COR-L47 (cell line): ENCODE data around the gene C1orf87.
A peak's percentile ranks its signal among the peaks of the same experiment; 100 is the strongest.
"Not testable (repeated sequence)": the region's sequence is repeated elsewhere in the genome, so short reads cannot be mapped to it uniquely, and the experiment has no call there.

Experiments
- DNase-seq: peaks from one replicate; lab custom pipeline; 2025; lab: John Stamatoyannopoulos, UW

C1orf87 gene

DNA sequence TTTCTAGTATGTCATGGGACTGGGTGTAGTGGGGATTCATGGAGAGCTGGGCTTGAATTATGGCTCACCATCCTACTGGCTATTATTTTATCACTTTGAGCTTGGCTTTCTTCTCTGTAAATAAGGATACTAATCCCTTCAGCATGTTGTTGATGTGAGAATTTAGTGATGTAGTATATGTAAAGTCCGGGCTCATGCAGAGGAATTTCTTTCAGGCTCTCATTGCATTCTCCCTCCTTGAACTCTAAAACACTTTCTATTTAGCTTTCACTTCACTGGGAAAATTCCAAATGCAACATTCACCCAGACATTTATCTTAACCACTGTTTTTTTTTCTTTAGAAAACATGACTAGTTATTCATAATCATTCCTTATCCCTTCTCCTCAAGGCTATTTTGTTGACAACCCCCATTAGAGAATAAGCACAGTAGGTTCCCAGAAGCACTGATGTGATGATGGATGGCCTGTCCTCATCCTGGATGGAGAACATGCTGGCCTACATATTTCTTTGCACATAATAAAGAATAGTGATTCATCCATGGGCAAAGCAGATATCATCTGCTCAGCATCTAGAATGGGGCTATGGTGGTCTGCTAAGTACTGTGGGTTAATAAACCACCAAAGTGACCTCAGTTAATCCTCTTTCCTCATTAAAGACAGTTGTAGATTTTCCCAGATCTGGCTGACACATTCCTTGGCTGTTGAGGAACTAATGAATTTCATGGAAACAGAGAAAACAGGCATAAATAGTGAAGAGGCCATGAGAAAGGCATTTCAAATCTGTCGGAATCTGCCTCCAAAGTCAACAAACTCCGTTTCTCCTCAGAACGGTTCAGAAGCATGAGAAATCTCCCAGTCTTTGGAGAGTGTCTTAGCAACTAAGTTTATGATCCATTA lies 79.0 kb downstream of the C1orf87 start:
- DNase-seq = no peak

DNA sequence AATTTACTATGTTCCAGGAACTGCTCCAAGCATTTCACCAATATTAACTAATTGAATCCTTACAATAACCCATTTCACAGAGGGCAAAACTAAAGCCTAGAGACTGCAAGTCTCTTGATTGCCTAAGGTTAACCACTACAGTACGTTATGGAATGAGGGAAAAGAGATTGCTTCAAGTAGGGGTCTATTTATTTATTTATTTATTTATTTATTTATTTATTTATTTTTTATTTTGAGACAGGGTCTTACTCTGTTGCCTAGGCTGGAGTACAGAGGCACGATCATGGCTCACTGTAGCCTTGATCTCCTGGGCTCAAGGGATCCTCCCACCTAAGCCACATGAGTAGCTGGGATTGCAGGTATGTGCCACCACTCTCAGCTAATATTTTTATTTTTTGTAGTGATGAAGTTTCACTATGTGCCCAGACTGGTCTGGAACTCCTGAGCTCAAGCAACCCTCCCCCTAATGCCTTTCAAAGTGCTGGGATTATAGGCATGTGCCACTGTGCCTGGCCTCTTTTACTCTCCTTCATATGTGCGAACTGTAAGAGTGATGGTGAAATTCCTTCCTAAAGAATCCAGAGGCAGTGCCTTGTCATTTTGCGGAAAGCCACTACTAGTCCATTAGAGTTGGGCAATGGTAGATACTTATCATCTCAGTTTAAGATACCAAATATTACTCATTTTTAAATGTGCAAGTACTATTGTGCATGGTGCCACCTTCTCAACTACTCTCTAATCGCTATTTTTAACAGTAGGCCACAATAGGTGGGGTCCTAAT lies 81.3 kb downstream of the C1orf87 start:
- DNase-seq = no peak

DNA sequence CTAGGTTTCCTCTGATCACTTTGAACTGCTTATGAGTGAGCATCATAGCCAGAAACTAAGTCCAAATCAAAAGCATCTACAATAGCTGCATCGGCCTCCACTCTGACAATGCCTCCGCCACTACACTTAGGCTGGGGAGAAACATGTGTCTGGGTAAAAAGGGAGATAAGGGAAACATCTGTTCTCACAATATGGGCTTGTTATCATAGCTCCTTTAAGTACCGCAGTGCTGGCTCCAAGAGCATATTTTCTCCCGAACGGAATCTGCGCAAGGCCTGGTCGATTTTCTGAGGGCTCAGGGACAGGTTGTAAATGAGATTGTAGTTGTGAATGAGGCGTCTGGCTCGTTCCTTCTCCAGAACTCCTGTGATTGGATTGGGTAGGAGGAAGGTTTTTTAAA lies 83.1 kb downstream of the C1orf87 start:
- no peak for DNase-seq

DNA sequence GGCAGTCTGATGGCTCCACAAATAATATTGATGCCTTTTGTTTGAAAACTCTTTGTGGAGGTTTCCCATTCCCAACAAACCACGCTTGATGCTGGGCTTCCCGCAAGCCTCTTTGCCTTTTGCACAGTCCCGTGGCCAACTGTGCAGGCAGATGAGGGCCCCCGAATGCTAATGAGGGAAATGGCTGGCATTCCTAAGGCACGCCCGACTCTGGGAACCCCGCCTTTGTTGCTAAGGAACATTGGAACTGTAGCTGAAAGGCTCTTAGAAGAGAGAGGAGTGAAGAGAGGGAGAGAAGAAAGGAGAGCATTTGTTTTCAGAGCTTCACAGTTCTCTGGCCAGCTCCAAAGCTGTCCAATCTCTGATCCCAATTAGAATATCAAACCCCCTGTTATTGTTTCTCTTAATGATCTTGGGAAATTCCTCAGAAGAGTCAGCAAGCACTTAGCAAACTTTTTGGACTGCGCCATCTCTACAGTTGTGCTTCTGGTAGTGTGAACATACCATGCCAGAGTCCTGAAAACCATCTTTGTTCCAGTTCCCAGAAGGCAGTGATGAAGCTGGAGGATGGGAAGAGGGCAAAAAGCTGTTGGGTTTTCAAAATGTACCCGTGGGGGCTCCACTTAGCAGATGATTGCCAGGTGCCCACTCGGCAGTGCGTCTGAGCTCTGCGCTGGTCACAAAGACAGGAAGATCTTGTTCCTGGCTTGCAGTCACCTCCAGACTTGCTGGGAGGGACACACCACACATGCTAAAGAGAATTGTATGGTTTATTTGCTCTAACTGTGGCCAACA lies 86.9 kb downstream of the C1orf87 start:
- DNase-seq = no peak

DNA sequence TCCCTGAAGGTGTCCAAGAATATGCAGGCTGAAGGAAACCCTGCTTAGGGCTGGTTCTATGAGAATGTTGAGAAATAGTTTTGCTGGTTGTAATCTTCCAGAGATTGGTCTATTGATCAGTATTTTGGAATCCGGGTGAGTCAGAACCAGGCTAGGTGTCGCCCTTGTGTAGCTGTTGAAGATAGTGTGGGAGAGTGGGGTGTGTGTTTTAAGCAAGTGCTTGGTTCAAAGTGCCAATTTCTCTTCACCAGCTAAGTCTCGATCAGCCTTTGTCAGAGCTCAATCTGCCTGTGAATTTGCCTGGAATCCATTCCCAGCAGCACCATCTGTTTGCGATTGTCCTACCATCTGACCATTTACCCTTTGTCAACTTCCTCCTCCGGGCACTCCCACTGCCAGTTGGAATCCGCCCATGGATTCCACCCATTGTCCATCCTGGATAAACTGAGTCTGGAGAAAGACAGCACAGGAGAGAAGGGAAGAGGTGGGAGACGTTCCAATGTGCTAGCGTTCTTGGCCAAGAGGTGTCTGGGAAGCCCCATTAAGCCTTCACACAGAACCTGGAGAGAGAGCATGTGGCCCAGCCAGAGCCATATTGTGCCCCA lies 87.6 kb downstream of the C1orf87 start:
- DNase-seq = no peak

DNA sequence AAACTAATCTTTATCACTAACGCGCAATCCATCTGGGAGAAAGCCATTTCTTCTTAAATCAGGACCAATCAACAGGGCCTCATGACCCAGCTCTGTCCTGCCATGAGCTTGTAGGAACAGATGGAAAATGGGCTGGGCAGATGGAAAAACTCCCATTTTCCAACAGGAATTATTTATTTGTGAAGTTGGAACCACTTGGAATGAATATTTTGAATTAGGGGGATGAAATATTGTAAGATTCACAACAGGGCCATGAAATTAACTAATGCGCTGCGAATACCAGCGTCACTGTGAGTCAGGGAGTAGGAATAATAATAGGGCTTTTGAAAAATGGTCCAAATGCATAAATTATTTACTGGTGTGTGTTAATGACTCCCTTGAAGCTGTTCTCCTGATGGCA lies 93.9 kb downstream of the C1orf87 start:
- DNase-seq = no peak

DNA sequence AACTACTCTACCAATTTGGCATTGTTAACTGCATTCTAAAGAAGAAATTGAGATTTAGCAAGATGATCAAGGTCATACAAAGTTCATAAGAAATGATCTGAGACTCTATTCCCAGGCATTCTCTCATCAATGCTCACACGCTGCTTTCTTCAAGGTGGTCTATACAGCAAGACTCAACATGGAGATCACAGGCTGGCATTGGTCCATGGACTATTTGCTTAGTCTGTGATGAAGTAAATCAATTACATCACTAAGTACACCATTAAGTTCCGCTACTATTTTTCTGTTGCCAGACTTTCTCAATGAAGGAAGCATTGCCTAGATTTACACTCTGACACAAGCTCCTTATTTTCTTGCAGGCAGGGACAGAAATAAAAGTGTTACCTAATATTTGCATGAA lies 95.1 kb downstream of the C1orf87 start:
- no peak for DNase-seq

DNA sequence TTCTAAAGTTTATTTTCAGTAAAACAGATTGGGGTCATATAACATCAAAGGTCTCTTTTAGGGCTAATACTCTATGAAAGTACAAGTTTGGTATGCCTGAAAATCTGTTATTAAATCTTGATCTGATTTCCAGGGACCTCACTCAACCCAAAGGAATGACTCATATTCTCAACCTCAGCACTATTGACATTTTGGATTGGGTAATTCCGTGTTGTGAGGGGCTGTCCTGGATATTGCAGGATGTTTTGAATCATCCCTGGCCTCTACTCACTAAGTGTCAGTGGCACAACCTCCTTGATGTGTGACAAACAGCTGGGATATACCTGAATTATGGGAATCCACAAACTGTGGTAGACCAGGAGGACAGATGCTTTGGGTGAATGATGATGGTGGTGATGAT lies 95.5 kb downstream of the C1orf87 start:
- DNase-seq = no peak

DNA sequence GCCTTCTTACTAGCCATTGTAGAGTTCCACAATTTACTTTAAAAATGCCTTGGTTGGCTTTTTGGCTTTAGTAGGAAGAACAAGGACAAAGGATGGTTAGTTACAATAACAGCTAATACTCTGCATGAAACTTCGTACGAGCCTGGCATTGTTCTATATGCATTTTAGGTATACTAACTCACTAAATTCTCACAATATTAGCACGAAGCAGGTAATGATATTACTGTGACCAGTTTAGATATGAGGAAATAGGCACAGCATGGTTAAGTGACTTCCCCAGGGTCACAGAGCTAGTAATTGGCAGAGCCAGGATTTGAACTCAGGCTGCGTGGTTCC lies 96.5 kb downstream of the C1orf87 start:
- DNase-seq = no peak

DNA sequence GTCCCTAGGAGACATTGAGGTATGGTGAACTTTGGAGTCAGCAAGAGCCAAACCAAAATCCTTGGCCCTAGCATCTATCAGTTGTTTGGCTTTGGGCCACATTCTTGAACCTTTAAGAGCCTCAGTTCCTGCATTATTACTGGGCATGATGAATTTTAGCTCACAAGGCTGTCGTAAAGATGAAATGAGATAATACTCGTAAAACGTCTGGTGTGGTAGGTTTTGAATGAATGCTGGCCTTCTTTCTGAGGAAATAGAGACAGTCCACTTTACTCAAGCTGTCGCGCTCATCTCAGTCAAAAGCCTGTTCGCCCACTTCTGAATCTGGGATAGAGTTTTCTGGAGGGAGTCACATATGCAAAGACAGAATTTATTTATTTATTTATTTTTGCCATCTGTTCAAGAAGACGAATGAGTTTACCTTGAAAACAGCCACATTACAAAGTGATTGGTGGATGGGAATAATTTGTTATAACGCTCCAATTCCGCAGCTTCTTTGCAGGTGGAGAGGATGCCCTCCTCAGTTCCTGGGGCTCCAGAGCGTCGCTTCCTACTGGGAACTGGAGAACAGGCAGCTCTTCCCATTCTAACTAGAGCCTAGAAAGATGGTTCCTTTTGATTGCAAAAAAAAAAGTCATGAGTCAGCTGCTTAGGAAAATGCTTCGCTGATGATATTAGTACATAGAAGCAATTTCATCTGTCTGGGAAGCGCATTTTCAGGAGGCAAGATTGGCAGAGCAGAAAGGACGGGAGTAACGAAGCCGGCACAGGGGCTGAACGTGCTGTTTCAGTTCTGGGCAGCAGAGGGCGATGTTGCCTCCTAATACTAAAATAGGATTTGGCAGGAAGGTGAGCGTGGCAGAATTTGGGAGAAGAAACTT lies 97.1 kb downstream of the C1orf87 start:
- DNase-seq = peak; percentile 41

DNA sequence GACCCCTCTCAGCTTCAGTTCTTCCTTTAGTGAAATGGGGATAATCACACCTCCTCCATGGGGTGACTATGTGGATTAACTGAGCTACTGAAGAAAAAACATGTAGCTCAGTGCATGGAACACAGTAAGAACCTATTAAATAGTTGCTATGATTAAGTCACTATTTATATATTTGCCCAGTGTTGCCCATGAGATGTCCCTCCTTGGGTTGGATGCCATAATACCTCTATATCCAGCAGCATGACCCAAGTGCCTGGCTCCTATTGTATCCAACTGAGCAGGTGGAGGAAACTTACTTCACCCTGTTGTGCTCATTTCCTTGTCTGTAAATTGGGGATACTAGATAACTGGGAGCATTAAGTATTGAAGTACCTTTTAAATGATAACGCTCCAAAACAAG lies 99.9 kb downstream of the C1orf87 start:
- DNase-seq = no peak

DNA sequence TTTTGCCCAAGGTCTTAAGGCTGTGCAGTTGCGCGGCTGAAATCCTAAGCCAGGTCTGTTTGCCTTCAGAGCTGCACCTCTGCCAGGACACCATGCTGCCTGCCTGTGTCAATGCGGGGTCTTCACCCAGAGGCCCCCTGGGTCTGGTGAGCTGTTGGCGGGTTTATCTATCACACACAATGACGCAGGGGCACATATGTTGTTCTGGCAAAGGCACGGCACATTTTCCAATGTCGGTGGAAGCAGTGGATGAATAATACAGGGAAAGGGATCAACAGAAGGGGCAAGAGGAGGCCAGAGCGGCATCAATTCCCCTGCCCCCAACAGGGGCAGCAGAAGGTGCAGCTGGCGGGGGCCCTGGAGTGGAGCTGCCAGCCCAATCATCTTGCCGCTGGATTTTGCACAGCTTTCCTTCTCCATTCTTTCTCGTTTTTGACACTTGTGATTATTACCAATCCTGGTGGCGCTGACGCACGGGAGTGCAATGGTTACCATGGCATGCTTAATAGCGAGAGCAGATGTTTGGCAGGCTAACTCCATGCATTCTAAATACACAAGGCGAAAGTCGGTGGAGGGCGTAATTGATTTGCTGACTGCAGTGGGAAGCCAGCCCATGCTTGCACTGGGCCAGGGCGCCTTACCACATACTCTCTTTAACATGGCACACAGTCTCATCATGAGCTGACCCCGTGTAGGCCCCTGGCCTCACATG lies 101.2 kb downstream of the C1orf87 start:
- peak; percentile 57 for DNase-seq

DNA sequence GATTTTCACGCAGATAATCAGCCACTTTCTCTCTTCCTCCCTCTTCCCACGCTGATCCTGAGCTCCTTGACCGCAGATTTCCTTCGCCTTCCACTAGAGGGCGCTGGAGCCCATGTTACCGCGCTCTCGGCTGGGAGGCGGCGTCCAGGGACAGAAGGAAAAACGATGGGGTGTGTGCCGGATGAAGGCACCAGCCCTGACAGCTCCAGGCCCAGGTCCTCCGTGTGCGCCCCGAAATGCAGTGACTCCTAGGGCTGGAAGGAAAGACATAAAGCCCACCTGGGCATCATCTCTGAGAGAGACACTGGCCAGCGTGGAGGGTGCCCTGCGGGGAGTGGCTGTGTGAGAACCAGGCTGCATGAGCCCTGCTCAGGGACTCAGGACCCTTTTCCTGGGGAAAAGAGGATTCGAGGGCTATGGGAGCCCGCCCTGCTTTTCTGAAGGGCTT lies 102.1 kb downstream of the C1orf87 start:
- peak; percentile 52 for DNase-seq

DNA sequence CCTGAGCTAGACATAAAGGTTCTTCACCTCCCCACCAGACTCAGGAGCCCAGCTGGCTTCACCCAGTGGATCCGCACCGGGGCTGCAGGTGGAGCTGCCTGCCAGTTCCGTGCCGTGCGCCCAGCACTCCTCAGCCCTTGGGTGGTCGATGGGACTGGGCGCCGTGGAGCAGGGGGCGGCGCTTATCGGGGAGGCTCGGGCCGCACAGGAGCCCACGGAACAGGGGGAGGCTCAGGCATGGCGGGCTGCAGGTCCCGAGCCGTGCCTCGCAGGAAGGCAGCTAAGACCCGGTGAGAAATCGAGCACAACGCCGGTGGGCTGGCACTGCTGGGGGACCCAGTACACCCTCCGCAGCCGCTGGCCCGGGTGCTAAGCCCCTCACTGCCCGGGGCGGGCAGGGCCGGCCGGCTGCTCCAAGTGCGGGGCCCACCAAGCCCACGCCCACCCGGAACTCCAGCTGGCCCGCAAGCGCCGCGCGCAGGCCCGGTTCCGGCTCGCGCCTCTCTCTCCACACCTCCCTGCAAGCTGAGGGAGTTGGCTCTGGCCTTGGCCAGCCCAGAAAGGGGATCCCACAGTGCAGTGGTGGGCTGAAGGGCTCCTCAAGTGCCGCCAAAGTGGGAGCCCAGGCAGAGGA lies 103.9 kb downstream of the C1orf87 start:
- not testable (repeated sequence) for DNase-seq

DNA sequence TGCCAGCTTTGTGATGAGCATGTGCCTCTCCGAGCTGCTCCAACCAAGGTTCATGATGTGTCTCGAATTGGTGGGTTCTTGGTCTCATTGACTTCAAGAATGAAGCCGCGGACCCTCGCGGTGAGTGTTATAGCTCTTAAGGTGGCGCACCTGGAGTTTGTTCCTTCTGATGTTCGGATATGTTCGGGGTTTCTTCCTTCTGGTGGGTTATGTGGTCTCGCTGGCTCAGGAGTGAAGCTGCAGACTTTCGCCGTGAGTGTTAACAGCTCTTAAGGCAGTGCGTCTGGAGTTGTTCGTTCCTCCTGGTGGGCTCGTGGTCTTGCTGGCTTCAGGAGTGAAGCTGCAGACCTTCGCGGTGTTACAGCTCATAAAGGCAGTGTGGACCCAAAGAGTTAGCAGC lies 104.8 kb downstream of the C1orf87 start:
- not testable (repeated sequence) for DNase-seq

DNA sequence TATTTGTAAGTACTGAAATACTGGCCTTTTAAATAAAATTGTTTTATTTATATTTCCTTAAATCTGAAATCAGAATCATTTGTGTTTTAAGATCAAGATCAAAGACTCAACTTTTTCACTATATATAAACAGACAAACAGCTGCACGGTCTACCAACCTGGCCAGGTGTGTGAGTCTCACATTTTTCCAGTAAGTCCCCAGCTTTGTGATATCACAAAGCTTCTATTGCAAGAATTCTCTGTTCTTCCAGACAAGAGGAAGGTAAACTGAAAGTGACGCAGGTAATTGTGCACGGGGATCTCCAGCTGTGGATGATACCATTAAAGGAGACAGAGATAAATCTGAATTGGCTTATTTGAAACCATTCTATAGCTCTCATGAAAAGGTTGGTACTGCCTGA lies 105.8 kb downstream of the C1orf87 start:
- no peak for DNase-seq

DNA sequence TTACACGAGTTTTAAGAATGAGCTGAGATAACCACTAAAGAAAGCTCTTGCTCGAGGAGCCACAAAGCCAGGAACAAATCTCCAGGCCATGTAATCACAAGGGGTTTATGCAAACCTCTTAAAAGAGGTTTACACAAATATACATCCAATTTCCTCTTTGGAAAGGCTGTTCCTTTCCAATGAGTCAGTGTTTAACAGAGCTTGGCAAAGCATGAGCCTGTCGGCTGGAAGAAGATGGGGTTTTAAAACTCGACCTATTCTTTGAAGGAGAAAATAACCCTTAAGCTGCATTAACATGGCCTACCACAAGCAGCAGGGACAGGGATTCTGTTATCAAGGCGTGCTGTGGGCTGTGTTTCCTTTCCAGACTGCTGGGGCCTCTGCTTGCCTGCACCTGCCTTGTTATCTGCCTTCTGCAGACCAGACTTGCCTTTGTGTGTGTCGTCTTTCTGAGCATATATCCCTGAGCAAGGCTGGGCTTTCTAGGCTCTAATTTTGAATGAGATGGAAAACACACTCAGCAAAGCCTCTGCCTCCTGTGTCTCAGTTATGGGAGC lies 106.4 kb downstream of the C1orf87 start:
- no peak for DNase-seq

DNA sequence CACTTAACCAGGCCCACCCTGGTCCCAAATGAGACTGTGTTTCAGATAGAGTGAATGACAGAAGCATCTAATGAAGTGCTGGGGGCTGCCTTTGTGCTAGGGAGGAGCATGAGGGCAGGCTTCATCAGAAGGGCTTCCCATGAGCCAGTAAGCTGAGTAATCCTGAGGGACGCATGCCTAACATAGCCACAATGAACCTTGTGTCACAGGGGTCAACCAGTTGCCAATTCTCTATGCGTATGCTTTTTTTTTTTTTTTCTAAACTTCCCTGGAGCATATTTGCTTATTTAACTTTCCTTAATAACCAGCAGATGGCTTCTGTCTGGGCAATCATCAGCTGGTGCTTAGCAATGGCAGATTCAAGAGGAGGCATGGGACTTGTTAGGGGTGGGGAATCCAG lies 121.5 kb downstream of the C1orf87 start:
- DNase-seq = no peak

DNA sequence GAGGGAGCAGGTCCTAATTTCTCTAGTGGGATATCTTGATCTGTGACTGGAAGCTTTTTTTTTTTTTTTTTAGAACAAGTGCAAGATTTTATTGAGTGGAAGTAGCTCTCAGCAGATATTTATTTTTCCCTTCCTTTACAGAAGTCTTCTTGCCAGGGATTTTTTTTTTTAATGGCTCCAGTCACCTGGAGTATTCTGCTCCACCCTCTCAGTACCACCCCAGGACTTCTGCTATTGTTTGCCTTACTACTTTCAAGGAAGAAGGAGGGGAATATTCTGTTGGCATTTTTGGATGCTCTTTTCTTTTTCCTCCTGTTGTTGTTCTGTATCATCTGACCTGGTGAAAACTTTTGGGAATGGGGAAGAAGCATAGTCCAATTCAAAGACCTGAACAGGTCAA lies 123.9 kb downstream of the C1orf87 start:
- no peak for DNase-seq

DNA sequence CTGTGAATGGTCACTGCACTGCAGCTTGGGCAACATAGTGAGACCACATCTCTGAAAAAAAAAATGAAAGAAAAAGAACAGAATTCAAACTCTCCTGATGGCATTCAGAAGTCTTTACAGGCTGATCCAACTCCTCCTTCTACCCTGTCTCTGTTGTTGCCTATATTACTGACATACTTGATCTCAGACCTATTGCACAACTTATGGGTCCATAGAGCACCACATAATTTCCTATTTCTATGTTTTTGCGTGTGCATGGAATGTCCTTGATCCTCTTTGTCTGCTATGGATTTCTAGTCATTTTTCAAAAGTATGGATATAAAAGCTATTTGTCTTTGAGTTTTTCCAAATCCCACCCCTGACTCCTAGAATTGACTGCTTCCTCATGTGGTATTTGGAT lies 124.6 kb downstream of the C1orf87 start:
- DNase-seq = no peak
